NAMALWA (cell line): ENCODE data around the gene AAMDC.
"Not testable (repeated sequence)": the region's sequence is repeated elsewhere in the genome, so short reads cannot be mapped to it uniquely, and the experiment has no call there.

Experiments used
- DNase-seq: peaks from one replicate; pipeline ENCODE4 v3.0.0-alpha.2; 2015; ENCODE audit warnings: low spot score

AAMDC gene

GRCh38 chr11:77821349-77821851, 456 bp downstream of the AAMDC start:
- peak; percentile 36 for DNase-seq

DNA sequence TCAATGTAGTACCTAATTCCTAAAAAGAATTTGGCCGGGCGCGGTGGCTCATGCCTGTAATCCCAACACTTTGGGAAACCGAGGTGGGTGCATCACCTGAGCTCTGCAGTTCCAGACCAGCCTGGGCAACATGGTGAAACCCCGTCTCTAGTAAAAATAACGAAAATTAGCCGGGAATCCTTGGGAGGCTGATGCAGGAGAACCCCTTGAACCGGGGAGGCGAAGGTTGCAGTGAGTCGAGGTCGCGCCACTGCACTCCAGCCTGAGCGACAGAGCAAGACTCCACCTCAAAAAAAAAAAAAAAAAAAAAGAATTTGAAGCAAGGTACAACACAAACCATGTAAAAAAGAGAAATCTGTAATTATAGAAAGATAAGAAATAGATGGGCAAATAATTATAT, 1.2 kb downstream of the AAMDC start:
- not testable (repeated sequence) for DNase-seq

GRCh38 chr11:77823775-77824174, 2.8 kb downstream of the AAMDC start:
- no peak for DNase-seq

DNA sequence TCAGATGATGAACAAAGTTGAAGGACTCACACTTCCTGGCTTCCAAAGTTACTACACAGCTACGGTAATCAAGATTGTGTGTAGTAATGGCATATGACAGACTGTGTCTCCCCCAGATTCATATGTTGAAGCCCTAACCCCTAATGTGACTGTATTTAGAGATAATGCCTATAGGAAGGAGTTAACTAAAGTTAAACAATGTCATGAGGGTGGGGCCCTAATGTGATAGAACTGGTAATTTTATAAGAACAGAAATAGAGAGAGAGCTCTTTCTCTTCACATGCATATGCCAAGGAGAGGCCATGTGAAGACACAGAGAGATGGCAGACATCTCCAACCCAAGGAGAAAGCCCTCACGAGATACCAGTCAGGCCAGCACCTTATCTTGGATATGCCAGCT, 8.0 kb downstream of the AAMDC start:
- DNase-seq, result no peak

DNA sequence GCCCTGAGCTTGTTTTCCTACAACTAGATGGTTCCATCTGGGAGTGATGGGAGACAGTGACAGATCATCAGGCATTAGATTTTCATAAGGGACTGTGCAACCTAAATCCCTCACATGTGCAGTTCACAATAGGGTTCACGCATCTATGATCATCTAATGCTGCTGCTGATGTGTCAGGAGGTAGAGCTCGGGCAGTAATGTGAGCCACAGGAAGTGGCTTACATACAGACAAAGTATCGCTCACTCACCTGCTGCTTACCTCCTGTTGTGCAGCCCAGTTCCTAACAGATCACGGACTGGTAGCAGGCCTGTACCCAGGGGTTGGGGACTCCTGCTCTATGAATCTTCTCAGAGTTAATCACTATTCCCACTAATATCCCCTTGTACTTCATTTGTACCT, 12.4 kb downstream of the AAMDC start:
- no peak for DNase-seq

- no peak for DNase-seq
Observed at GRCh38 chr11:77842441-77843121, 21.6 kb downstream of the AAMDC start.

- not testable (repeated sequence) for DNase-seq
Observed at GRCh38 chr11:77843700-77844099, 22.8 kb downstream of the AAMDC start.

GRCh38 chr11:77851503-77851902, 30.6 kb downstream of the AAMDC start:
- no peak for DNase-seq

DNA sequence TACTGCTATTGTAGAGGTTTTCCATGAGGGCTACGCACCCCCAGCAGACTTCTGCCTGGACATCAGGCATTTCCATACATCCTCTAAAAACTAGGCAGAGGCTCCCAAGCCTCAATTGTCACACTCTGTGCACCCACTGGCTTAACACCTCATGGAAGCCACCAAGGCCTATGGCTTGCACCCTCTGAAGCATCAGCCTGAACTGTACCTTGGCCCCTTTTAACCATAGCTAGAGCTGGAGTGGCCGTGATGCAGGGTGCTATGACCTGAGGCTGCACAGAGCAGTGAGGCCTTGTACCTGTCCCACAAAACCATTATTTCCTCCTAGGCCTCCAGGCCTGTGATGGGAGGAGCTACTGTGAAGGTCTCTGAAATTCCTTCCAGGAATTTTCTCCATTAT, 33.9 kb downstream of the AAMDC start:
- DNase-seq, result no peak

GRCh38 chr11:77857906-77858457, 37.0 kb downstream of the AAMDC start:
- not testable (repeated sequence) for DNase-seq

- DNase-seq, result not testable (repeated sequence)
Observed at GRCh38 chr11:77861444-77861843, 40.5 kb downstream of the AAMDC start.

DNA sequence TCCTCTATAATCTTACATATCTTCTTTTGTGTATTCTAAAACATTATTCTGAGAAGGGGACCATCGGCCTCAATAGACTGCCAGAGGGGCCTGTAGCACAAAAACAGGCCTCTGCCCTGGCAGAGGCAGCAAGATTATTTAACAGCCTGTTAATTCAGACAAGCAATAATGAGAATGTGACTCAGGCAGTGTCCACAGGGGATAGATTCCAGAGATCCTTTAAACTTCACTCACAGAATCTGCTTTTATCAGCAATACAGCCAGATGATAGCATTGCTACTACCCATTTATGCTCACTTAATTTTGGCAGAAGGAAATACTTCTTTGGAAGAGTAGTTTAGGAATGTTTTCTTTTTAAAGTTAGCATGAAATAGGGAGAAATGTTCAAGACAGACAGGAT, 44.9 kb downstream of the AAMDC start:
- no peak for DNase-seq

- DNase-seq, result no peak
Observed at GRCh38 chr11:77866336-77866735, 45.4 kb downstream of the AAMDC start.

- no peak for DNase-seq
Observed at GRCh38 chr11:77868744-77869143, 47.8 kb downstream of the AAMDC start.

GRCh38 chr11:77871855-77872254, 50.9 kb downstream of the AAMDC start:
- no peak for DNase-seq

DNA sequence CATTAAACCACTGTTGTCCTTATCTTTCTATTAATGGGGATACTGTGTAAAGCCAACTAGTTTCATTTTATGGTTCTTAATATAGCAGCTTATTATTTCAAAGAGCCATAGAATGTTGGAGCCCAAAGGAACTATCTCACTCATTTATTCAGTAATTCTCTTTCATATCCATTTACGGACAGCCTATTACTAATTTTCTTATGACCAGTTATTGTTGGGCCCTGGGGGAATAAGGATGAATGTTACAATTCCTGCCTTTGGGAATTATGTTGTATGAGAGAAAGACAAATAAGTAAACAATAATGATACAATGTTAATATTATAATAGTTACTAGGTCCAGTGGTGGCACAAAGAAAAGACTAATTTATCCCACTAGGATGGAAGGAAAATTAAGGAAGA, 52.4 kb downstream of the AAMDC start:
- DNase-seq, result no peak

GRCh38 chr11:77874206-77874605, 53.3 kb downstream of the AAMDC start:
- no peak for DNase-seq

- no peak for DNase-seq
Observed at GRCh38 chr11:77876045-77876444, 55.1 kb downstream of the AAMDC start.

DNA sequence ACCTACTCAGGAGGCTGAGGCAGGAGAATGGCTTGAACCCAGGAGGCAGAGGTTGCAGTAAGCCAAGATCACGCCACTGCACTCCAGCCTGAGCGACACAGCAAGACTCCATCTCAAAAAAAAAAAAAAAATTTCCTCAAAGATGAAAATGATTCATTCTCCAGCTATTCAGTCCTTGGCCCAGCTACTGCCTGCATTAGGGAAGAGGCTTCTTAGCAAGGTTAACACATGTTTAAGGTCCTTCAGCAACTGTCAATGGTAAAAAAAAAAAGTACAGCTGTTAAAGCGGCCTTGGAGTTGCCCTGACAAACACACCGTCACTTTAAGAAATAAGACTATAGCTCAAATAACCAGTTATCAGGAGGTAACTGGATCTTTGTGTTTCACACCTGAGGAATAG, 57.3 kb downstream of the AAMDC start:
- not testable (repeated sequence) for DNase-seq

DNA sequence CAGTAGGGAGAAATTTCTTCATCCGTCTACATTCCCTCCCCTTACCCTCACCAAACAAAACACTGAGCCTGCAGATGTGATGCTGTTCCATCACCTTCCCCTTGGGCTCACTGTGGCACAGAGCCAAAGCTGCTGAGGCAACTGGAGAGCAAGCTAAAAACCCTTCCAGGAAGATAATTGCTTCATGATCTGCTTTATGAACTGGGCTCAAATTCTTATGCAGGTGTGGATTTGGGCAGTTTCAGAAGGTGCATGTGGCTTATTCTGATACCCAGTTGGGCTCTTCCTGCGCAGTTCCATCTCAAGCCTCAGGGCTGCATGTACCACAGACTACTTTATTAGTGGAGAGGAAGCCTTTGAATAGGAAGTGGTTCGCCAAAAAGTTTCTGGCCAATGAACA, 58.3 kb downstream of the AAMDC start:
- peak; percentile 12 for DNase-seq

DNA sequence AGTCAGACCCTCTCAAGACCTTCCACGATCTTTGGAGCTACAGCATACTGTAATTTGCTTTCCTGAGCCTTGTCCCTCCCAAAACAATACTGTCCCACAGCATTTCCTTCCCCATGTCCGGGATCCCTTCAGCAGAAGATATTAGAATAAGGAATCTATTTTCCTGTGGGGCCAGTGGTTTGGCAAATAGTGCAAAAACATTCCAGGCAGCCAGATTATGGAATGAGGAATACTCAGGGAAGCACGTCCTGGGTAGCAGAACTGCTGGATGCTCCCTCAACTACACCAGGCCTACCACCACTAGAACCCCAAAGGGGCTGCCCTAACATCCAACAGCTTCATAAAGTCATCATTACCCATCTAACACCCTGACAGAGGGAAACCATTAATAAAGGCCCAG, 61.5 kb downstream of the AAMDC start:
- no peak for DNase-seq

DNA sequence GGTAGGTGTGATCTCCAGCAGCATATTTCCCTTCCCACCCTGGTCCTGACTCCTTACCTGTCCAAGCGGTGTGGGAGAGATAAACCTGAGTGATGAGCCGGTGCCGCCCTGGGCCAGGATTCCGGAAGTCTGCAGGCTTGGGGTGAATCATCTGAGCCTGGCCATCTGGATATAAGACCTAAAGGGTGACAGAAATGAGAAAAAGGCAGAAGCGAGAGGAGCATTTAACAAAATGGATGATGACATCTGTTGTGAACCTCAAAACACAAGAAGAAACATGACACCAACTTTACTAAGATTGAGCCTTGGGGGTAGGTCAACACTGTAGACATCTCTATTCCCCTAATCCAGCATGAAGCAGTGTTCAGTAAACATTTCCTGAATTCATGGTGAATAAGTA, 62.8 kb downstream of the AAMDC start:
- no peak for DNase-seq

DNA sequence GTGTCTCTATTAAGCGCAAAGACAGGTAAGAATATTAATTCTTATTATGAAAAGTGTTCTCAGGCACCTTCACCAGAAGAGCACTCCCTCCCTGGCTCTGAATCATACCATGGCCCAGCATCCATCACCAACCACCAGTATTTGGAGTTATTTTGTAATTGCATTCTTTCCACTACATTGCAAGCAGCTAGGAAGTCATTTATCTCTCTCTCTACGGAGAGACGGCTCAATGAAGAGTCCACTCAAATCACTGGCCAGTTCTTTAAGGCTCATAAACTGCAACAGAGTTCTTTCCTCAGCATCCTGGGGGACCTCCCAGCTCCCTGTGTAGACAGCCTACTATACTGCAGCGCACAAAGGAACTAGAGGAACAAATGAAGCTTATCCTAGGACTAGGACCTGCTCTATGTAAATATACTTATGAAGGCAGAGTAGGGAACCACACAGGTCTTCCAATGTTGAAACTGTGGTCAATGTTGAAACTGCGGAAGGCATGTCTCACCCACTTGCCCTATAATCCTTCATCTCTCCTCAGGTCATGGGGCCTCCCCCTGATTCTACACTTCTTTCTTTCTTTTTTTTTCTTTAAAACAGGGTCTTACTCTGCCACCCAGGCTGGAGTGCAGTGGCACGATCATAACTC, 63.4 kb downstream of the AAMDC start:
- no peak for DNase-seq

GRCh38 chr11:77884829-77885190, 63.9 kb downstream of the AAMDC start:
- DNase-seq, result no peak
